Kidney (tissue), 14 donors: ENCODE measurements around the gene ZNF664. TPM values are rescaled to one million over a fixed set of nuclear protein-coding genes. Genes with fewer than 3 reads are reported as not detected.
A peak's percentile ranks its signal among the peaks of the same experiment; 100 is the strongest.

Experiments used
- DNase-seq, 5 donors: peaks; one replicate each; pipeline ENCODE4 v3.0.0-alpha.2; 2013 to 2020
- FAIRE-seq: peaks from 2 replicates; lab custom pipeline; 2012; peaks lifted over from hg19 to GRCh38; lab: Jason Lieb, UNC
- H3K27ac ChIP-seq, 2 donors: one replicate each; pipeline ENCODE4 v1.7.0; 2013; ENCODE audit warnings: low read depth in 2 of 2, low read length in 2 of 2, inconsistent platforms in 1 of 2
- H3K27me3 ChIP-seq: one replicate; pipeline ENCODE4 v1.7.1; 2013; ENCODE audit warnings: low read length, inconsistent platforms; ENCODE audit not compliant: control insufficient read depth, insufficient read depth
- H3K36me3 ChIP-seq, 3 donors: one replicate each; pipeline versions ENCODE4 v1.7.0 to v1.7.1; 2013; ENCODE audit warnings: low read length in 3 of 3, control low read depth in 1 of 3, inconsistent platforms in 1 of 3; ENCODE audit not compliant: insufficient read depth in 3 of 3, control insufficient read depth in 2 of 3
- H3K4me1 ChIP-seq, 3 donors: one replicate each; pipeline versions ENCODE4 v1.7.0 to v1.7.1; 2013; ENCODE audit warnings: low read length in 3 of 3, inconsistent platforms in 1 of 3, low read depth in 1 of 3; ENCODE audit not compliant: control insufficient read depth in 2 of 3, insufficient read depth in 2 of 3
- H3K4me3 ChIP-seq, 3 donors: one replicate each; pipeline versions ENCODE4 v1.7.0 to v1.8.1; 2013; ENCODE audit warnings: low read length in 3 of 3, control low read depth in 1 of 3, inconsistent platforms in 1 of 3
- H3K9ac ChIP-seq, 3 donors: one replicate each; pipeline versions ENCODE4 v1.7.0 to v1.7.1; 2013; ENCODE audit warnings: low read length in 3 of 3, control low read depth in 1 of 3, inconsistent platforms in 1 of 3
- H3K9me3 ChIP-seq, 3 donors: one replicate each; pipeline versions ENCODE4 v1.7.0 to v1.7.1; 2013; ENCODE audit warnings: low read length in 3 of 3, control low read depth in 1 of 3, inconsistent platforms in 1 of 3; ENCODE audit not compliant: control insufficient read depth in 2 of 3, insufficient read depth in 1 of 3
- CTCF ChIP-seq: IDR thresholded peaks from 3 replicates; pipeline ENCODE4 v1.5.1; 2012; ENCODE audit warnings: mild to moderate bottlenecking, moderate library complexity, borderline replicate concordance; ENCODE audit not compliant: insufficient read depth; ENCODE audit errors: extremely low read depth
- intact Hi-C: fragments of 100-400 bp; cut with DNase I; formaldehyde crosslinking; loops from one replicate; pipeline ENCODE4 v1.11.1; 2022
- polyA plus RNA-seq: library from polyadenylated mRNA; stranded (reverse); fragments of 350-450 nt; fragmentation: Illumina TruSeq; extraction: RNeasy Lipid Tissue Mini Kit (QIAGEN cat#74804); gene quantifications from one replicate; pipeline ENCODE4 v1.2.3, GENCODE V29; 2014; ENCODE audit warnings: low read depth, low replicate concordance; ENCODE audit not compliant: insufficient read depth
- total RNA-seq: library from RNA; stranded (reverse); fragmentation: NEBNext Ultra II Directional; extraction: Animal tissue kit (Norgen Biotek cat#: 25700); gene quantifications from one replicate; pipeline ENCODE4 v1.2.1, GENCODE V29; 2021
- donor health status: control.
- donor health status: control.
- donor health status: control.
- donor health status: control.
- donor health status: control.
- donor health status: DM: yes; HTN: yes; CAD: no.
- donor health status: Normal renal cell carcinoma (clear cell type).

ZNF664 gene
- total and polyA plus RNA-seq, 2 donors from 2014 or later, result 44.9 to 104 TPM

- Histone ChIP-seq H3K36me3 (peaks cover 0 to 3% (median 2%) of the 10 kb centered on the region in 3 donors), H3K27me3 (no peaks in the 10 kb centered on the region), H3K9ac (no peak overlapping the region), H3K9me3 (no peaks in the 10 kb centered on the region), H3K4me3 (no peak overlapping the region), H3K27ac (no peak overlapping the region), H3K4me1 (no peaks in the 10 kb centered on the region)
- FAIRE-seq, result no peak
- DNase-seq, result peak in 1 of 5 donors; percentile 35
- intact Hi-C loops, result no loop called here
- no peak for TF ChIP-seq CTCF
These were observed 41.2 kb upstream of the ZNF664 start for GRCh38 chr12:123931686-123932321.

GRCh38 chr12:123933214-123933613 lies 39.8 kb upstream of the ZNF664 start:
- H3K9ac ChIP-seq, result no peak overlapping the region
- no peak for TF ChIP-seq CTCF
- H3K4me1 ChIP-seq, result peaks cover 0 to under 1% (median 0%) of the 10 kb centered on the region in 3 donors
- no peaks in the 10 kb centered on the region for H3K9me3 ChIP-seq
- peaks cover 0 to 5% (median 3%) of the 10 kb centered on the region in 3 donors for H3K36me3 ChIP-seq
- DNase-seq, result peak in 1 of 5 donors; percentile 63
- H3K27ac ChIP-seq, result no peak overlapping the region
- FAIRE-seq, result no peak
- intact Hi-C loops, result no loop called here
- H3K4me3 ChIP-seq, result no peak overlapping the region
- no peaks in the 10 kb centered on the region for H3K27me3 ChIP-seq

GRCh38 chr12:123934016-123934620 lies 38.9 kb upstream of the ZNF664 start:
- Histone ChIP-seq H3K4me3 (no peak overlapping the region), H3K9me3 (no peaks in the 10 kb centered on the region), H3K4me1 (peaks cover 0 to 3% (median 0%) of the 10 kb centered on the region in 3 donors), H3K27me3 (no peaks in the 10 kb centered on the region), H3K27ac (no peak overlapping the region), H3K9ac (no peak overlapping the region), H3K36me3 (peaks cover 0 to 5% (median 3%) of the 10 kb centered on the region in 3 donors)
- intact Hi-C loops, result no loop called here
- TF ChIP-seq CTCF, result no peak
- DNase-seq (peak in 1 of 5 donors; percentile 29), FAIRE-seq (no peak)
